Ascending aorta (tissue), 2 donors: ENCODE results near the gene ACOX1. TPM values are rescaled to one million over a fixed set of nuclear protein-coding genes. Genes with fewer than 3 reads are reported as not detected.

Experiments used
- DNase-seq, 2 donors: peaks; one replicate each; pipeline ENCODE4 v3.0.0-alpha.2; 2019; ENCODE audit warnings: low spot score in 2 of 2
- H3K27ac ChIP-seq, 2 donors: fragments of 200-600 bp; sonication (generic); one replicate each; pipeline ENCODE4 v1.5.1; 2016 to 2017; ENCODE audit warnings: mild to moderate bottlenecking in 1 of 2
- H3K27me3 ChIP-seq: fragments of 200-600 bp; sonication (generic); one replicate; pipeline ENCODE4 v1.5.1; 2017
- H3K36me3 ChIP-seq, 2 donors: fragments of 200-600 bp; sonication (generic); one replicate each; pipeline ENCODE4 v1.5.1; 2016
- H3K4me1 ChIP-seq, 2 donors: fragments of 200-600 bp; sonication (generic); one replicate each; pipeline ENCODE4 v1.5.1; 2016 to 2017; ENCODE audit warnings: mild to moderate bottlenecking in 1 of 2
- H3K4me3 ChIP-seq, 2 donors: fragments of 200-600 bp; sonication (generic); one replicate each; pipeline ENCODE4 v1.5.1; 2016 to 2017; ENCODE audit warnings: mild to moderate bottlenecking in 1 of 2
- H3K9me3 ChIP-seq, 2 donors: fragments of 200-600 bp; sonication (generic); one replicate each; pipeline ENCODE4 v1.5.1; 2016
- intact Hi-C: fragments of 100-400 bp; cut with DNase I; formaldehyde crosslinking; loops from one replicate; pipeline ENCODE4 v1.15.1; 2023
- total RNA-seq: library from RNA; depleted of rRNA; stranded (reverse); fragments of >200 nt; gene quantifications from one replicate; pipeline ENCODE4 v1.1.0, GENCODE V29; 2016
- TF ChIP-seq, protein P1 (sequence below), 3 experiments: fragments of 200-600 bp in 2 of 3; fragments of 450-650 bp in 1 of 3; sonication (generic) in 2 of 3; IDR thresholded peaks; one replicate each; pipeline ENCODE4 v1.5.1; 2016 to 2019; ENCODE audit warnings: antibody characterized with exemption in 3 of 3, mild to moderate bottlenecking in 1 of 3, moderate library complexity in 1 of 3

The ACOX1 gene
- total RNA-seq, 1 donor from 2014 or later, result 18.5 TPM

DNA sequence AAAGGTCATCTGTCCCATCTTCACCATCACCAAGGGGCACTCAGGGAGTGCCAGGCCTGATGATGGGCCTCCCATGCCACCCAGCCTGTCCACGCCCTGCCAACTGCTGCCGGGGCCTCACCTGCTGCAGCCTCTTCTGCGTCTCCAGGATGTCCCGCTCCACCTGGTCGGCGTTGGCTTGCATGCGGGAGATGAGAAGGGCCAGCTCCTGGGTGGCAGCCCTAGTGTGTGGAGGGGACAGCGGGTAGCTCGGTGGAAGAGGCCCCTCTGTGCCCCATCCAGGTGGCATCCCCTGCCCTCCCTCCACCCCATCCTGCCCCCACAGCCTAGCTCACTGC lies 44.9 kb upstream of the ACOX1 start:
- intact Hi-C loops, result no loop called here
- no peak for DNase-seq
- TF ChIP-seq, protein P1, sequence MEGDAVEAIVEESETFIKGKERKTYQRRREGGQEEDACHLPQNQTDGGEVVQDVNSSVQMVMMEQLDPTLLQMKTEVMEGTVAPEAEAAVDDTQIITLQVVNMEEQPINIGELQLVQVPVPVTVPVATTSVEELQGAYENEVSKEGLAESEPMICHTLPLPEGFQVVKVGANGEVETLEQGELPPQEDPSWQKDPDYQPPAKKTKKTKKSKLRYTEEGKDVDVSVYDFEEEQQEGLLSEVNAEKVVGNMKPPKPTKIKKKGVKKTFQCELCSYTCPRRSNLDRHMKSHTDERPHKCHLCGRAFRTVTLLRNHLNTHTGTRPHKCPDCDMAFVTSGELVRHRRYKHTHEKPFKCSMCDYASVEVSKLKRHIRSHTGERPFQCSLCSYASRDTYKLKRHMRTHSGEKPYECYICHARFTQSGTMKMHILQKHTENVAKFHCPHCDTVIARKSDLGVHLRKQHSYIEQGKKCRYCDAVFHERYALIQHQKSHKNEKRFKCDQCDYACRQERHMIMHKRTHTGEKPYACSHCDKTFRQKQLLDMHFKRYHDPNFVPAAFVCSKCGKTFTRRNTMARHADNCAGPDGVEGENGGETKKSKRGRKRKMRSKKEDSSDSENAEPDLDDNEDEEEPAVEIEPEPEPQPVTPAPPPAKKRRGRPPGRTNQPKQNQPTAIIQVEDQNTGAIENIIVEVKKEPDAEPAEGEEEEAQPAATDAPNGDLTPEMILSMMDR (IDR thresholded peaks at IDR 0.05), result no peak
- Histone ChIP-seq H3K27me3 (no peaks in the 10 kb centered on the region), H3K9me3 (no peaks in the 10 kb centered on the region), H3K27ac (no peak overlapping the region), H3K4me1 (no peaks in the 10 kb centered on the region), H3K36me3 (no peaks in the 10 kb centered on the region), H3K4me3 (no peak overlapping the region)

DNA sequence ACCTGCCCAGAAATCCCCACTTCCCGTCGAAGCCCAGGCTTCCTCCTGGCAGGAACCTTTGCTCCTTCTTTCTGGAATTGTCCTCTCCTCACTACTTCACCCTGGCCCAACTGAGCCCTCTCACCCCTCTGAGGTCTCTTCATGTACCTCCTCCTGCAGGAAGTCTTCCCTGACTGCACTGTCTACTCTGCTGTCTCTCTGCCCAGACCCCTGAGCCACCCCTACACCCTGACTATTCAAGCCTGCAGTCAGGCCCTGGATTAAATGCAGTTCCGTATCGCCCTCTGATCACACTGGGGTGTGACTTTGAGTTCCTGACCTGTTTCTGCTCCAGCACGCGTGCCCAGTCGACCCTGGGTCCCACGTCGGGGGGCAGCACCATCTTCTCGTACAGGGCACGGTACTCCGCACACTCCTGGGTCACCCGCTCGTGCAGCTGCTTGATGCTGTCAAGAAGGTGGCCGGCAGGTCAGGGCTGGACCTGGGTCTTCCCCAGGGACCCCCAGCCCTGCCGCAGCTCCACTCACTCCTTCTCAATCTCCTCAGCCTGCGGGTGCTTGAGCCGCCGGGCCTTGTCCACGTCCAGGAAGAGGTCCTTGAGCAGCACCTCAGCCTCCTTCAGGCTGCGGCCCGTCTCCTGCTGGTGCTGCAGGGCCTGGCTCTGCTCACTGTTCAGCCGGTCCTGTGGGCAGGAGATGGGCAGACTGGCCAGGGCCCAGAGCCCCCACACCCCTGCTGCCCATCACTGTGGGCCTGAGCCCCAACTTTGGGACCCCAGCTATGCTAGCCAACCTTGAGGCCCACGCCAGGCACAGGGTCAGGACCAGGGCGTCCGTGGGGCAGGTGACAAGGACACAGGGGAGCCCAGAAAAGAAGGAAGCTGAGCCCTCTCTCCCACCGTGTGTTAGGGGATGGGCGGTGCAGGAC lies 44.3 kb upstream of the ACOX1 start:
- Histone ChIP-seq H3K9me3 (no peaks in the 10 kb centered on the region), H3K36me3 (no peaks in the 10 kb centered on the region), H3K4me3 (no peak overlapping the region), H3K27ac (no peak overlapping the region), H3K4me1 (no peaks in the 10 kb centered on the region), H3K27me3 (no peaks in the 10 kb centered on the region)
- no peak for DNase-seq
- TF ChIP-seq, protein P1 (IDR thresholded peaks at IDR 0.05), result no peak
- intact Hi-C loops, result no loop called here

DNA sequence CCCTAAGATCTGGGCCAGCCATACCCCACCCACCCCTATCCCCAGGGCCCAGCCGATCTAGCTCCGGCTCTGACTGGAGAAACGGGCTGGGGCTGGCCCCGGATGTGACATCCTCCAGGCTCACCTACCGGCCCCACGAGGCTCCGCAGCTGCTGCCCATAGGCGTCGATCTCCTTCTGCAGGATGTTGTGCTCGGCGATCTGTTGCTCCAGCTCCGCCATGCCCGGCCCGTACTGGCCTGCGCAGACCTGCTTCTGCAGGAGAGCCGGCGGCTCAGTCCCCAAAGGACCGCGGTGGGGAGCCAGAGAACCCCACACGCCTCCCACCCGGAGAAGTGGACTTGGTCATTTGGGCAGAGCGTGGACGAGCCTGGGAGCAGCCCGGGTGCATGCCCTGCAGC lies 43.3 kb upstream of the ACOX1 start:
- H3K4me1 ChIP-seq, result no peaks in the 10 kb centered on the region
- H3K4me3 ChIP-seq, result no peak overlapping the region
- no peaks in the 10 kb centered on the region for H3K27me3 ChIP-seq
- H3K9me3 ChIP-seq, result no peaks in the 10 kb centered on the region
- no peak overlapping the region for H3K27ac ChIP-seq
- no peak for DNase-seq
- no peaks in the 10 kb centered on the region for H3K36me3 ChIP-seq
- TF ChIP-seq, protein P1 (IDR thresholded peaks at IDR 0.05), result no peak
- intact Hi-C loops, result no loop called here

DNA sequence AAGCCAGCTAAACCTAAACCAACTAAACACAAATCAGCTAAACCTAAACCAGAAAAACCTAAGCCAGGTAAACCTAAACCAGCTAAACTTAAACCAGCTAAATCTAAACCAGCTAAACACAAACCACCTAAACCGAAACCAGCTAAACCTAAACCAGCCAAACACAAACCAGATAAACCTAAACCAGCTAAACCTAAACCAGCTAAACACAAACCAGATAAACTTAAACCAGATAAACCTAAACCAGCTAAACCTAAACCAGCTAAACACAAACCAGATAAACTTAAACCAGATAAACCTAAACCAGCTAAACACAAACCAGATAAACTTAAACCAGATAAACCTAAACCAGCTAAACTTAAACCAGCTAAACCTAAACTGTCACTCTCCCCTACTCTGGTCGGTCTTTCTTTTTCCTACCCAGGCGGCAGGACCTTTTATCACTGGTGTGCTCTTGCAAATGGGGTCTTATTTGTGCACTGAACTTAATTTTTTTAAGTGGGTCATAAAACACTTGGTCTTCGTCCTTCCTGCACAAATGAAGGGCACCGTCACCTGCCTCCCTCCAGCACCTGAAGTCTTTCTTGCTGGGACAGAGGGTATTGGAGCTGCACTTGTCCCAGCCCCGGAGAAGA lies 41.0 kb upstream of the ACOX1 start:
- intact Hi-C loops, result no loop called here
- no peaks in the 10 kb centered on the region for H3K27me3 ChIP-seq
- H3K27ac ChIP-seq, result no peak overlapping the region
- no peak overlapping the region for H3K4me3 ChIP-seq
- H3K9me3 ChIP-seq, result no peaks in the 10 kb centered on the region
- no peak for DNase-seq
- TF ChIP-seq, protein P1 (IDR thresholded peaks at IDR 0.05), result no peak
- no peaks in the 10 kb centered on the region for H3K36me3 ChIP-seq
- H3K4me1 ChIP-seq, result no peaks in the 10 kb centered on the region

DNA sequence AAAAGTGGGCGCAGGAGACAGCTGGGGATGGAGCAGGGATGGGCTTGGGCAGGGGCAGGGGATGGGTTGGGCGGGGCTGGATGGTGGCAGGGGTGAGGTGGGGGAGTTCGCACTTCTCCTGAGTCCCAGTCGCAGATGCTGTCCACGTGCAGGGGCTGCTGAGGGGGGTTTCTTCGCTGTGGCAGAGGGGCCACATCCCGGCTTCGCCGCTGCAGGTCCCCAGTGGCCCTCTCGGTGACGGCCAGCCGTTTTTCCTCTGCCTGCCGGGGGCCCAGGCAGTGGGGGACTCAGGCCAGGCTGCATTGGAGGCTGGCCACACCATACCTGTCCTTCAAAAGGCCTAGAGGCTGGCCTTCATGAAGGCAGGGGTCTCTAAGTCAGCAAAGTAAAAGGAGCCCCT lies 39.8 kb upstream of the ACOX1 start:
- H3K36me3 ChIP-seq, result no peaks in the 10 kb centered on the region
- TF ChIP-seq, protein P1 (IDR thresholded peaks at IDR 0.05), result no peak
- intact Hi-C loops, result no loop called here
- H3K27ac ChIP-seq, result no peak overlapping the region
- no peak for DNase-seq
- H3K27me3 ChIP-seq, result no peaks in the 10 kb centered on the region
- H3K4me3 ChIP-seq, result no peak overlapping the region
- no peaks in the 10 kb centered on the region for H3K4me1 ChIP-seq
- no peaks in the 10 kb centered on the region for H3K9me3 ChIP-seq
